SK-N-SH treated with all-trans-retinoic acid at 6 μM for 48 hours (cell line): ENCODE data around the gene CYP3A5.

Experiments used
- CSRNP3 ChIP-seq: fragments of 250-450 bp; sonication (Bioruptor Pico); IDR thresholded peaks from 2 replicates; pipeline ENCODE4 v1.5.1; 2021; ENCODE audit warnings: mild to moderate bottlenecking, moderate library complexity
- ZNF70 ChIP-seq: fragments of 450-650 bp; formaldehyde crosslinking; IDR thresholded peaks from 2 replicates; pipeline ENCODE4 v1.5.0; 2020; ENCODE audit warnings: mild to moderate bottlenecking, moderate library complexity

GRCh38 chr7:99652671-99653070 is 27.1 kb downstream of the CYP3A5 start:
- TF ChIP-seq CSRNP3 (CRISPR knock-in tag) (no peak), ZNF70 (CRISPR knock-in tag) (no peak)
